Measurements from ENCODE around the gene CCDC117. TPM values are rescaled to one million over a fixed set of nuclear protein-coding genes. Genes with fewer than 3 reads are reported as not detected.

The CCDC117 gene
- total and polyA plus RNA-seq, 2 donors from 2014 or later = 8.7 to 16.8 TPM

GRCh38 chr22:28819253-28820096 lies 47.0 kb downstream of the CCDC117 start:
- Histone ChIP-seq H3K27me3 (ENCODE audit: control insufficient read depth, insufficient read depth, low read length) (no peaks in the 10 kb centered on the region), H3K4me3 (ENCODE audit: low read length in 3 of 3) (no peak overlapping the region), H3K4me1 (ENCODE audit: control insufficient read depth in 2 of 3, insufficient read depth in 2 of 3, low read depth in 1 of 3, low read length in 3 of 3) (peaks cover 11 to 27% (median 25%) of the 10 kb centered on the region in 3 donors), H3K9ac (ENCODE audit: low read length in 3 of 3) (peak overlapping the region in 1 of 3 donors; percentile 62), H3K27ac (ENCODE audit: low read depth in 2 of 2, low read length in 2 of 2) (peak overlapping the region; percentile 51 to 64), H3K36me3 (ENCODE audit: control insufficient read depth in 2 of 3, insufficient read depth in 3 of 3, low read length in 3 of 3) (no peaks in the 10 kb centered on the region), H3K9me3 (ENCODE audit: control insufficient read depth in 2 of 3, insufficient read depth in 1 of 3, low read length in 3 of 3) (no peaks in the 10 kb centered on the region)
- peak in 1 of 5 donors; percentile 37 for DNase-seq
- no peak for TF ChIP-seq CTCF (IDR thresholded peaks at IDR 0.05; ENCODE audit: borderline replicate concordance, extremely low read depth, insufficient read depth)
- intact Hi-C loops (cut with DNase I) = no loop called here
- no peak for FAIRE-seq

GRCh38 chr22:28820885-28821284 lies 48.4 kb downstream of the CCDC117 start:
- H3K9ac ChIP-seq (ENCODE audit: low read length in 3 of 3) = no peak overlapping the region
- intact Hi-C loops (cut with DNase I) = no loop called here
- FAIRE-seq = no peak
- peaks cover 11 to 25% (median 24%) of the 10 kb centered on the region in 3 donors for H3K4me1 ChIP-seq (ENCODE audit: control insufficient read depth in 2 of 3, insufficient read depth in 2 of 3, low read depth in 1 of 3, low read length in 3 of 3)
- H3K27ac ChIP-seq (ENCODE audit: low read depth in 2 of 2, low read length in 2 of 2) = no peak overlapping the region
- no peaks in the 10 kb centered on the region for H3K9me3 ChIP-seq (ENCODE audit: control insufficient read depth in 2 of 3, insufficient read depth in 1 of 3, low read length in 3 of 3)
- peak in 1 of 5 donors; percentile 4 for DNase-seq
- no peaks in the 10 kb centered on the region for H3K27me3 ChIP-seq (ENCODE audit: control insufficient read depth, insufficient read depth, low read length)
- H3K36me3 ChIP-seq (ENCODE audit: control insufficient read depth in 2 of 3, insufficient read depth in 3 of 3, low read length in 3 of 3) = no peaks in the 10 kb centered on the region
- H3K4me3 ChIP-seq (ENCODE audit: low read length in 3 of 3) = no peak overlapping the region
- TF ChIP-seq CTCF (IDR thresholded peaks at IDR 0.05; ENCODE audit: borderline replicate concordance, extremely low read depth, insufficient read depth) = no peak

- FAIRE-seq (no peak), DNase-seq (no peak)
- no peak for TF ChIP-seq CTCF (IDR thresholded peaks at IDR 0.05; ENCODE audit: borderline replicate concordance, extremely low read depth, insufficient read depth)
- Histone ChIP-seq H3K4me3 (ENCODE audit: low read length in 3 of 3) (no peak overlapping the region), H3K9me3 (ENCODE audit: control insufficient read depth in 2 of 3, insufficient read depth in 1 of 3, low read length in 3 of 3) (no peaks in the 10 kb centered on the region), H3K27me3 (ENCODE audit: control insufficient read depth, insufficient read depth, low read length) (no peaks in the 10 kb centered on the region), H3K9ac (ENCODE audit: low read length in 3 of 3) (no peak overlapping the region), H3K4me1 (ENCODE audit: control insufficient read depth in 2 of 3, insufficient read depth in 2 of 3, low read depth in 1 of 3, low read length in 3 of 3) (peaks cover 11 to 25% (median 24%) of the 10 kb centered on the region in 3 donors), H3K27ac (ENCODE audit: low read depth in 2 of 2, low read length in 2 of 2) (no peak overlapping the region), H3K36me3 (ENCODE audit: control insufficient read depth in 2 of 3, insufficient read depth in 3 of 3, low read length in 3 of 3) (no peaks in the 10 kb centered on the region)
- intact Hi-C loops (cut with DNase I) = no loop called here
These were observed 49.0 kb downstream of the CCDC117 start for GRCh38 chr22:28821452-28821851.
